GM08714 (cell line): ENCODE results near the gene MCF2L2.
A peak's percentile ranks its signal among the peaks of the same experiment; 100 is the strongest.
"Not testable (repeated sequence)": the region's sequence is repeated elsewhere in the genome, so short reads cannot be mapped to it uniquely, and the experiment has no call there.

ENCODE experiments used
- H3K4me3 ChIP-seq: fragments of 200-500 bp; sonication (Bioruptor generic); 2 replicates; pipeline ENCODE4 v1.5.1; 2014; ENCODE audit warnings: mild to moderate bottlenecking, low read length, inconsistent platforms
- ZNF274 ChIP-seq: IDR thresholded peaks from 2 replicates; pipeline ENCODE4 v1.6.1; 2012; ENCODE audit warnings: mild to moderate bottlenecking, low read depth, low read length

Gene MCF2L2, protein sequence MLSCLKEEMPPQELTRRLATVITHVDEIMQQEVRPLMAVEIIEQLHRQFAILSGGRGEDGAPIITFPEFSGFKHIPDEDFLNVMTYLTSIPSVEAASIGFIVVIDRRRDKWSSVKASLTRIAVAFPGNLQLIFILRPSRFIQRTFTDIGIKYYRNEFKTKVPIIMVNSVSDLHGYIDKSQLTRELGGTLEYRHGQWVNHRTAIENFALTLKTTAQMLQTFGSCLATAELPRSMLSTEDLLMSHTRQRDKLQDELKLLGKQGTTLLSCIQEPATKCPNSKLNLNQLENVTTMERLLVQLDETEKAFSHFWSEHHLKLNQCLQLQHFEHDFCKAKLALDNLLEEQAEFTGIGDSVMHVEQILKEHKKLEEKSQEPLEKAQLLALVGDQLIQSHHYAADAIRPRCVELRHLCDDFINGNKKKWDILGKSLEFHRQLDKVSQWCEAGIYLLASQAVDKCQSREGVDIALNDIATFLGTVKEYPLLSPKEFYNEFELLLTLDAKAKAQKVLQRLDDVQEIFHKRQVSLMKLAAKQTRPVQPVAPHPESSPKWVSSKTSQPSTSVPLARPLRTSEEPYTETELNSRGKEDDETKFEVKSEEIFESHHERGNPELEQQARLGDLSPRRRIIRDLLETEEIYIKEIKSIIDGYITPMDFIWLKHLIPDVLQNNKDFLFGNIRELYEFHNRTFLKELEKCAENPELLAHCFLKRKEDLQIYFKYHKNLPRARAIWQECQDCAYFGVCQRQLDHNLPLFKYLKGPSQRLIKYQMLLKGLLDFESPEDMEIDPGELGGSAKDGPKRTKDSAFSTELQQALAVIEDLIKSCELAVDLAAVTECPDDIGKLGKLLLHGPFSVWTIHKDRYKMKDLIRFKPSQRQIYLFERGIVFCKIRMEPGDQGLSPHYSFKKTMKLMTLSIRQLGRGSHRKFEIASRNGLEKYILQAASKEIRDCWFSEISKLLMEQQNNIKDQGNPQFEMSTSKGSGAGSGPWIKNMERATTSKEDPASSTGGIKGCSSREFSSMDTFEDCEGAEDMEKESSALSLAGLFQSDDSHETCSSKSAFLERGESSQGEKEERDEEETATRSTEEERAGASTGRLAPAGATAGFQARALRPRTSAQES

DNA sequence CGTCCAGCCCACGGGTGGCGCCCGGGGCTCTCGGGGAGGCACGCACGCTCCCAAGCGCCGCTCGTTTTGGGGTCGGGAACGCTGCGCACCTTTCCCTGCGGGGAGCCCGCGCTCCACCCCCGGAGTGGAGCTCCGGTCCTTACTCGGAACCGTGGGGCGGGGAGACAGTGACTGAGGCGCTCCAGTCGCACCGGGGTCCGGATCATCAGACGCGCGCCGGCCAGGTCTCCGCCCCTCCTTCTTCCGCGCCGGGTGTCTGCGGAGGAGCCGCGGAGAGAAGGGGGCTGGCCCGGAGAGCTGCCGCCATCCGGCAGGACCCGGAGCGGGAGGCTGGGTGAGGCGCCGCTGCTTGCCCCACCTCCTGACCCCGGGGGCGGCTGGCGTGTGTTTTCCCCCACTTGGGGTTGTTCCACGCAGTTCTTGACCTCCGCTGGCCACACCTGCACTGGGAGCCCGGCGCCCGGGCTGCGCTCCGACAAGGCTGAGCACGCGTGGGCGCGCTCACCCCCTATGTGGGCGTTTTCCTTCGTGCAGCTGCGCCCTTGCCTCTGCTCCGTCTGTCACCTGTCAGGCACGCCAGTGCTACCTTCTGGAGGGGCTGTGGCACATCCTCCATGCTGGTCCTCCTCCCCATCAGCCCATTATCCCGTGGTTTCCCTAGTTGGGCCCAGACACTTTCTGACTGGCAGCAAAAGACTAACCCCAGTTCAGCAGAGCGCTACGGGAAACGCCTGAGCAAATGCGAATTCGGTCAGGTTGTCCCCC lies at the start of gene MCF2L2:
TSS of gene MCF2L2 (minus strand) at position 173 of the 765 bp plus-strand sequence. CDS start 642 bp downstream, outside the sequence.
- H3K4me3 ChIP-seq, result peak within 1 kb of the TSS; percentile 69
- TF ChIP-seq ZNF274, result no peak

DNA sequence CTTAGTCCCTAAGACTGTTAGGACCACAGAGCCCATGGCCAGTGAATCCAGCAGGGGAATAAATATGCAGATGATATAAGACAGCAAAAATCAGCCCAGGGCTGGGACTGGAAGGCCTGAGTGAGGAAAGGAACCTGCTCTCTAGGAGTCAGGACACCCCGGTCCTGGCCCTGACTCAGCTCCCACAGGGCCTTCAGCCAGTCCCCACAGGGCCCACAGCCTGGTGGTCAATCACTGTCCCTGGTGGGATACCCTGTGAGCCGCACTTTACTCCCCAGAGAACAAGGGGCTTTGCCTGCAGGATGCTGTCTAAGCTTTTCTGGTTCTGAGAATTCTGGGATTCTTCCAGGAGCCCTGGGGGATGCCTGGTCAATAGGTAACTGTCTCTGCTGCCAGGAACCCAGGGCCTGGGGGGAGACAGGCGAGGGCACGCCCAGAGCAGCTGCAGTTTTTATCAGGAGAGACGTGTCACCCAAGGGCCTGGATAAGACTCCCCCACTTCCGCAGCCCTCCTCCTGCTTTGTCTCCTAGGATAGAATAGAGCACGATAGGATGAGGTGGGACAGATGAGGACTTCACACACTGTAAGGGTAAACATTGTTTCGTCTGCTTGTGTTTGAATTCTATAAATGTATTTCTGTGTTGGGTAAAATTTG lies 49.5 kb upstream of the MCF2L2 start:
- no peak for TF ChIP-seq ZNF274
- H3K4me3 ChIP-seq, result no peak overlapping the region

DNA sequence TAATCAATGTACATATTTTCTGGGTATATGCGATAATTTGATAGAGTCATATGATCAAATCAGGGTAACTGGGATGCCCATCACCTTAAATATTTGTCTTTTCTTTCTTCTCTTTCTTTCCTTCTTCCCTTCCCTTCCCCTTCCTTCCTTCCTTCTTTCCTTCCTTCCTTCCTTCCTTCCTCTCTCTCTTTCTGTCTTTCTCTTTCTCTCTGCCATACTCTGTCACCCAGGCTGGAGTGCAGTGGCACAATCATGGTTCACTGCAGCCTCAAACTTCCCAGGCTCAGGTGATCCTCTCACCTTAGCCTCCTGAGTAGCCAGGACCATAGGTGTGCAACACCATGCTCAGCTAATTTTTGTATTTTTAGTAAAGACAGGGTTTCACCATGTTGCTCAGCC lies 47.3 kb upstream of the MCF2L2 start:
- H3K4me3 ChIP-seq, result not testable (repeated sequence)

DNA sequence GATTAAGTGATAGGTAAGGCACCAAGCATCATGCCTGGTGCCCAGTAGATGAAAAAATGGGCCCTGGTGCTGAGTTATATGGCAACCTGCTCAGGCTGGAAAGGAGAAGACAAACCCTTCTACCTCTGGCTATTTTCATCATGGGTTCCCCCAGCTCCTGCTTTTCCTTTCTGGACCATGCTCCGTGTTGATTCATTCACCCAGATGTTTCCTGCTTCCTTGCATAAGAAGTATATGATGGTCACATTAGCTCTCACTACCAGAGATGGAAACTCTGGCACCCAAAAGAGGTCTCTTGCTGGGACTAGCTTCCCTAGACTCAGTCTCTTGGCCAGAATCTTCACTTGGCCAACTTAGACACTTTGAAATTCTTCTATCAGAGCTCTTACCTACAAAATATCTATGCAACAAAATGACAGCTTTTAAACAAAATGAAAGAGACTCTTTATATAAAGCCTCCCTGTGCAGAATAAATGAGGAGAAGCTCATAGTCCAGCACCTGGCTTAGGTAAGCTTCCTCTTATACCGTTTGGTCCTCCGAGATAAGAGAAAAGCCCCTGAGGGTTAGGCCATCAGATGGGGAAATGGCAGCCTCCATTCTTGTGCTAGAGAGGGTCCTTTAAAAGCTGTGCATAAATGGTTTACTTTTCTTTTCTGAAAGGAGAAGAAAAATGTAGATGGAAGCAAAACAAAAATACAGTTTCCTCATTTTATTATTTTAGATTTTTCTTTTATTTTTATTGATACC lies 46.8 kb upstream of the MCF2L2 start:
- no peak overlapping the region for H3K4me3 ChIP-seq
- no peak for TF ChIP-seq ZNF274

DNA sequence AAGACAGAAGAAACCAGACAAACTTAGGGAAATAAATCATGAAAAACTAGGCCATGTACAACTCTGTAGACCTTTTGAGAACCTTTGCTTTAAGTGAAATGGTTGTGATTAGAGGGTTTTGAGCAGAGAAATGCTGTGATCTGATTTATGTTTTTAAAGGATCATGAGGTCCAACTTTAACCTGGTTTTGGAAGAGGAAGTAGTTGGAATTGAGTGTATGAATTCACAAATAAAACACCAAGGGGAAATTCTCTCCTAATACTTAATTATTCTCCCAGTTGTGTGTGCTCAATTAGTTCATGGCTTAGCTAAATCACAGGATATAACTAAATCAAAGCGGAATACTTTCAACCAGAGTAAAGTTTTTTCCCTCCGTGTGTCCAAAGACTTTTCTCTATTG lies 45.5 kb upstream of the MCF2L2 start:
- no peak for TF ChIP-seq ZNF274
- H3K4me3 ChIP-seq, result no peak overlapping the region

DNA sequence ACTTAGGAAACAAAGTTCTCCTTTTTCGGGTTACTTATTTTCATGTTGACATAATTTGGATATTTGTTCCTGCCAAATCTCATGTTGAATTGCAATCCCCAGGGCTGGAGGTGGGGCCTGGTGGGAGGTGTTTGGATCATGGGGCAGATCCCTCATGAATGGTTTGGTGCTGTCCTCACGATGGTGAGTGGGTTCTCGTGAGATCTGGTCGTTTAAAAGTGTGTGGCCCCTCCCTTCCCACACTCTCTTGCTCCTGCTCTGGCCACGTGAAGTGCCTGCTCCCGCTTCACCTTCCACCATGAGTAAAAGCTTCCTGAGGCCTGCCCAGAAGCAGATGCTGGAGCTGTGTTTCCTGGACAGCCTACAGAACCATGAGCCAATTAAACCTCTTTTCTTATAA lies 43.7 kb upstream of the MCF2L2 start:
- no peak for TF ChIP-seq ZNF274
- no peak overlapping the region for H3K4me3 ChIP-seq

DNA sequence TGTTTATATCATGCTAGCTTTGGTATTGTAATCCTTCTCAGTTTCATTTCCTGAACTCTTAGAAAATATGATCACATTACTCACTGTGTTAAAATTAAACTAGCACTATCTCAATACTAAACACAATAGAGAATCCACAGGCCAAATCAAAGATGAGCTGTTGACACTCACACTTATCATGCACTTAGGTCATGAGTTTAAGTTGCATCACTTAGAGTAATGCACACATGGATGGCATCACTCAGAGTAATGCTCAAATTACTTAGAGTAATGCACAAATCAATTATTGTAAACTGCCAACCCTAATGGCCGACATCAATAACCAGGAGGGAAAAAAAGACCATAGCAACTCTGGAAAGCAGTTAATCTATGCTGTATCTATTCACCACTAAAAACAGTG lies 40.0 kb upstream of the MCF2L2 start:
- TF ChIP-seq ZNF274, result no peak

DNA sequence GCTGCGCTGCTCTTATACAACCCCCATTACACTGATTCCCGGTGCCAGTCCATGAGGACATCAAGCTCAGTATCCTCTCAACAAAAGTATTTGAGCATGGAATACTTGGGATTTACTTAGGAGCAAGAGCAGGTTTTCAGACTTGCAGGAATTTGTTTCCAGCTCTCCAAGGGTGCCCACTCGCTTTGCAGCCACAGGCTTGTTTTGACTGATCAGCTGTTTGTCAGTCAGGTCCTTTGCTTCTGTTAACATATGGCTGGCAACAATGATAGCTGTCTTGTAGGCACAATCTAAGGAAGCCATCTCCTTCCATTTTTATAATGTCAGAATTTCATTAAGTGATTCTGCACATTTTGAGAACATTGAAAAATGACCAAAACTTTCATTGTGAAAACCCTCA lies 38.2 kb upstream of the MCF2L2 start:
- no peak for TF ChIP-seq ZNF274
- no peak overlapping the region for H3K4me3 ChIP-seq

More for the DNA sequence above, 40.0 kb upstream of the MCF2L2 start:
- no peak overlapping the region for H3K4me3 ChIP-seq

DNA sequence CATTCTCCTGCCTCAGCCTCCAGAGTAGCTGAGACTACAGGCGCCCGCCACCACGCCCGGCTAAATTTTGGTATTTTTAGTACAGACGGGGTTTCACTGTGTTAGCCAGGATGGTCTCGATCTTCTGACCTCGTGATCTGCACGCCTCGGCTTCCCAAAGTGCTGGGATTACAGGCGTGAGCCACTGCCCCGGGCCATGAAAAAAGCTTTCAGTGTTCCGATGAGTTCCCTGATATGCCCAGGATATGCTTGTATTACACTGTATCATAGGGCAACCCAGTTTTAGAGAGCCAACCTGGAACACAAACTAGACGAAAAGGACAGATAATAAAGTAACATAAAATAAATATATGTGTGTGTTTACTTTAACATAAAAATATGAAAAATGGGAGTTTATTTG lies 37.3 kb upstream of the MCF2L2 start:
- H3K4me3 ChIP-seq, result not testable (repeated sequence)

DNA sequence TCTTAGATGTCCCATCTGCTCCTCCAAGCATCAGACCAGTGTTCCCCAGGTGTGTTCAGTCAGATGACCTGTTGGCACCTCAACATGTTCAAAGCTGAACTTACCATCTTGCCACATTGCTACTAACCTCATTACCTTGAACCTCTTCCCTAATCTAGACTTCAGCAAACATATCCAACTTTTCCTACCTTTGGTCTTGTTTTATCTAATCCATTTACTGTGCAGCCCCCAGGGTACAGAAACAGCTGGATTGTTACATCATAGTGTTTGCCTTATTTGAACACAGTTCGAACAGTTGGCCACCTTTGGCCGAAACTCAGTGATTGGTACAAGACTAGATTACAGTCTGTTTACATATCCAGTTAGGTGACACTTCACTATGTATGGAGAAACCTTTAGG lies 36.1 kb upstream of the MCF2L2 start:
- H3K4me3 ChIP-seq, result no peak overlapping the region
- no peak for TF ChIP-seq ZNF274

DNA sequence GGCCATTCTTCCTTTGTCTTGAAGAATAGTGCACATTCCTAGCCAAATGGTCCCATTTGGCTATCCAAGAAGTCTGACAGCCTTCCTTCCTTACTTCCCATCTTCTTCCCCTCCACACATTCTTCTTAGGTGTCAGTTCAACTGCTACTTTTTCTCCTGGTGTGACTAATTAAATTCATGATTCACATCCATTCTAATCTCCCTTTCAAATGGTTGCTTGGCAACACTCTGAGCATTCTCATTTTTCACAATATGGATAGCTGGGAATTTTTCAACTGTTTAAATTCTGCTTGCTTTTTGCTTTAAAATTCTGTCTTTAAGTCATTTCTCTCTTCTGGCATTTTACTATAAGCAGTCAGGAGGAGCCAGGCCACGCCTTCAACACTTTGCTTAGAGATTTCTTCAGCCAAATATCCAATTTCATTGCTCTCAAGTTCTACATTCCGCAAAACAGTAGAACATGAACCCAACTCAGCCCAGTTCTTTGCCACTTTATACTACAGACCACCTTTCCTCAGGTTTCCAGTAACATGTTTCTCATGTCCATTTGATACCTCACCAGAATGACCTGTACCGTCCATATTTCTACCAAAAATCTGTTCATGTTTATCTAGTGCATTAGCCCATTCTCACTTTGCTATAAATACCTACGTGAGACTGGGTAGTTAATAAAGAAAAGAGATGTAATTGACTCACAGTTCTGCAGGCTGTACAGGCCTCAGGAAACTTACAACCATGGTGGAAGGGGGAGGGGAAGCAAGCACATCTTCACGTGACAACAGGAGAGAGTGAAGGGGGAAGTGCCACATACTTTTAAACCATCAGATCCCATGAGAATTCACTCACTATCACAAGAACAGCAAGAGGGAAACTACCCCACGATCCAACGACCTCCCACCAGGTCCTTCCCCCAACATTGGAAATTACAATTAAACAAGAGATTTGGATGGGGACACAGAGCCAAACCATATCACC lies 31.9 kb upstream of the MCF2L2 start:
- no peak overlapping the region for H3K4me3 ChIP-seq
- TF ChIP-seq ZNF274, result no peak

DNA sequence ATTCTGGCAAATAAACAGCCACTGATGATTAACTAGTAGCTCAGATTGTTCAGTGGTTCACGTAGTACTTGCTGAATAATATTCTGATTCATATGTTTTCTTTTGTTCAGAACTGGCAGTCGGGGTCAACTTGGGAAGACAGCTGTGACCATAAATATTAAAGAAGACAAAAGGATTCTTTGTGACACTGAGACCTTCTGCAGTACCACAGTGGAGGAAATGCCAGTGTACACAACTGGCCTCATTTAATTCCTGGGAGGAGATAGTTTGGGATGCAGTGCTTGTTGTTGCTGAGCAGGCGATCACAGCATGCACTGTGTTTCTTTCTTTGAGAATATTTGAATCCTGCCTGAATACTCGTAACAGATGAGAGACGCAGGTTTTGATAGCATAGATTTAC lies 26.7 kb upstream of the MCF2L2 start:
- TF ChIP-seq ZNF274, result no peak

More for the DNA sequence above, 26.7 kb upstream of the MCF2L2 start:
- H3K4me3 ChIP-seq, result no peak overlapping the region
